ENCODE measurements around the gene EMC6. TPM values are rescaled to one million over a fixed set of nuclear protein-coding genes. Genes with fewer than 3 reads are reported as not detected.

EMC6 gene
- 15.3 and 18.8 TPM in 2 replicates for total RNA-seq

DNA sequence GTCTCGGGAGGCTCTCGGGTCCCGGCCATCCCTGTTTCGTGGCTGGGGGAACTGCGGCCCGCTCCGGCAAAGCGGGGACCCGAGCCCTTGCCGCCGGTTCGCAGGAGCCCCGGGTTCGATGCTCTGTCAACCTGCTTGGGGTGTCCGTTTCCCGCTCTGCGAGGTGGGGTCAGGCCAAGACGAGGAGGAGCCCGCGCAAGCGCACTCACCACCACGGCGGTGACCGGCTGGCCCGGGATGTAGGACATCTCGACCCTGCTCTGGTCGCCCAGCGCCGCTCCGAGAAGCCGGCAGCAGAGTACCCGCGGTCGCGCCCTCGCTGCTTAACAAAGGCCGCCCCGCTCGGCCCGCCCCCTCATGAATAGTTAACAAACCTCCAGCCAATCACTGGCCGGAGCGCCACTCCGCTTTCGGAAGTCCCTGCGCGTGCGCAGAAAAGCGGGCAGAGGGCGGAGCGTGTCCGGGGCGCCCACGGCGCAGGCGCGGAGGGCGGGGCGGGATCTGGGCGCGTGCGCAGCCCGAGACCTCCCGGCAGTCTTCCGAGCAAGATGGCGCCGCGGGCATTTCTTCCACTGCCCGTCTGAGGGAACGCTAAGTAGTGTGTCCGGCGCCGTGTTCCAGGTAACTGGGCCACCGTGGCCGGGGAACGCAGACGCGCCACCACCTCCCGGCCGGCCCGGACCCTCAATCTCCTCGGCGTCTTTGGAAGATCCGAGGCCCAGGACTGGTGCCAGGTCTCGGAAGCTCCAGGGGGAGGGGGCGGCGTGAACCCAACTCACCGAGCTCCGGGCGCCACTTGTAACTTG, at the start of gene EMC6, which contains the start of gene TAX1BP3:
Gene EMC6 (plus strand): TSS at position 534 of the 806 bp plus-strand sequence. CDS start 335 bp downstream, outside the sequence.
Gene TAX1BP3 (minus strand): TSS at position 300 of the 806 bp plus-strand sequence. CDS start 52 bp downstream, at position 248.
- DNase-seq (ENCODE audit: low read depth): peak; percentile 88

DNA sequence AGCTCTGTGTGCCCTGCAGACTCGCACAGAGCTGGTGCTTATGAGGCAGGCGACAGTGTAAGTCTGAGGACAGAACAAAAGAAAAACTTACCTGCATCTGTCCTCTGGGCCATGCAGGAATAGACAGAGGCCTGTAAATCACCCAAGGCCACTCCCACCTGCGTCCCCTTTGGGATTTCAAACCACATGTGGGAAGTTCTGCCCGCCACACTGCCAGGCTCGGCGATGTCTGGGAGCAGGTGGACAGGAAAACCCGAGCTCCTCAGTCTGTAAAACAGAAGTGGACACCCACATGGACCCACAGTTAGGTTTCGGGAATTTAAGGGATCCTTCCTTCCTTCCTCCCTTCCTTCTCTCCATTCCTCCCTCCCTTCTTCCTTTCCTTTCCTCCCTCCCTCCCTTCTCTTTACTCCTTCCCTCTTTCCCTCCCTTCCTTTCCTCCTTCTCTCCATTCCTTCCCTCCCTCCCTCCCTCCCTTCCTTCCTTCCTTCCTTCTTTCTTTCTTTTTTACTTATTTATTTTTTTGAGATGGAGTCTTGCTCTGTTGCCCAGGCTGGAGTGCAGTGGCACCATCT, 47.4 kb upstream of the EMC6 start:
- DNase-seq (ENCODE audit: low read depth): no peak

DNA sequence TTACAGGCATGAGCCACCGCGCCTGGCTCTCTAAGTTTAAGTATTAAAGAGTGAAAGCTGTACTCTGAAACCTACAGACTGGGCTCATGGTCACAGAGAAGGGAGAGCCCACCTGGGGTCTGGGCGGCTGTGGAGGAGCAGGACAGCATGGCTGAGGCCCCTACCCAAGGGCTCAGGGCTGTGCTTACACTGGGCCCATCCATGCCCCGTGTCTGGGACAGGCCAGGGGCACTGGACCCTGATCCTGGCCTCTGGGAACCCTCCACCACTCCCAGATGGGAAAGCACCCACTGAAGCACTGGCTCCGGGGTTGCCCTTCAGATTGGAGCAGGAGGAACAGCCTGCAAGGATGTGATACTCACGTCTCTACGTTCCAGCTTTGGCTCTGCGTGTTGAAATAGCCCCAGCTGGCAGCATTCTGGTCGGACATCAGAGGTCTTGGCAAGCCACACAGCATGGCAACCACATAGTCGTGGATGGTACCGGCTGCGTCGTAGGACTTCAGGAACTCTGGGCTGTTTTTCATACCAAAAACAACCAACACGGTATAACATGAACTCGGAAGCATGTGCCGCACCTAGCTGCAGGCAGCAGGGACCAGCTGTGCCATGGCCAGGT, 45.5 kb upstream of the EMC6 start:
- no peak for DNase-seq (ENCODE audit: low read depth)

DNA sequence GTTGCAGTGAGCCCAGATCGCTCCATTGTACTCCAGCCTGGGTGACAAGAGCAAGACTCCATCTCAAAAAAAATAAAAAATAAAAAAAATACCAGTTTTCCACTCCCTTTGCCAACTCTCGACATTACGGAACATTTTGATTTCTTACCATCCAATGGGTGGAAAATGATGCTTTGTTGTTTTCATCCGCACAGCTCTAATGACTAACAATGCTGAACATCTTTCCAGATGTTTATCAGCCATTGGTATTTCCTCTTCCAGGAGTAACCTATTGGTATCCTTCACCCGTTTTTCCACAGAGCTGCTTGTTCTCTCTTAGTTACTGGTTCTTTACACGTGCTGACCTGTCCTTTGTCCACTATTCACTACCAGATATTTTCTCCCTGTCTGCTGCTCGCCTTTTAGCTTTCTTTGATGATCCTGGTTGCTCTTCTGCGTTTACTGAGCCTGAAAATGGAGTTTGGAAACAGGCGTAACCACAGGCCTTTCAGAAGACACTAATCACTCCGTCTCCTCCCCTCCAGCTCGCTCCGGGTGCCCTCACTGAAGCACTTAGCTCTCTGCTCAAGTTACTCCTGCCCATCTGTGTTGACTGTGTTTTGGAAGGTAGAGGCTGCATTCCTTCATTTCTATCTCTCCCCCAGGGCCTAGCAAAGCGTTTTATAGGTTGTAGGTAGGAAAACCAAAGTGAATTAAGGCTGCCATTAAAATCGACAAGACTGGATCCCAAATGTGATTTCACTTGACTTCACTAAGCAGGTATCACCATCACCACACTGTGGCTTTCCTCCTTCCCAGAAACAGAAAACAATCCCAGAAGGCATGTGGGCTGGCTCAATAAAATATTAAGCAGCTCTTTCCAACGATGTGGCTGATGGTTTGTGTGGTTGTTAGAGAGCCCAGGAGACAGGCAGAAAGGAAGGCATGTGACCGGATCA, 41.5 kb upstream of the EMC6 start:
- DNase-seq (ENCODE audit: low read depth): no peak

DNA sequence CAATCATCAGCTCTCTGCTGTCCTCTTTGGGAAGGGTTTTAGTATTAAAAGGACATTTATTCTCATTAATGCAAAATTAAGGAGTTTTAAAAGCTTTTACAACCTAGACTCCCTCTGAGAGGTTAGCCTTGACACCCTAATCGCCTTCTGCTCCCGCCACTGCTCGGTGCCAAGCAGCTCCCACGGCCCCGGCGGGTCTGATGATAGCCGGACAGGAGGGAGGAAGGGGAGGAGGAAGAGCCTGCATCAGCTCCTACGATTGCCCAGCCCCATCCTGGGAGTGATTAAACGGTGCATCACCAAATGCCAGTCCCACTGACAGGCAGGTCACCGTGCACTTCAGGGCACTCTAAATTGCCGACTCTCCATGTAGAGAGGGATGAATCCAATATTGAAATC, 40.8 kb upstream of the EMC6 start:
- DNase-seq (ENCODE audit: low read depth): no peak

DNA sequence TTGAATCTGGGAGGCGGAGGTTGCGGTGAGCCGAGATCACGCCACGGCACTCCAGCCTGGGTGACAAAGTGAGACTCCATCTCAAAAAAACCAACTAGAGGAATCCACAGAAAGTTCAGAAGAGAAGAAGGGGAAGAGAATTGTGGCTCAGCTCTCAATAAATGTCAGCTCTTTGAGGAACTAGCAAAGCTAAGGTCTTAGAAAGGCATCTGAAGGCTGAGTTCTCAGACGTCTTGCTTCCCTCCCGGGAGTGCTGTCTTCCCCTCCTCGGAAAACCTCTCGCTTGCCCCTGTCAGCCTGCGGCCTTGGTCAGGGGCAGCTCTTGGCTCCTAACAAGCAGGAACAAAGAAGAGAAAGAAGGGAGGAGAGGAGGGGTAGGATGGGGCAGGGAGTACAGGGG, 37.8 kb upstream of the EMC6 start:
- no peak for DNase-seq (ENCODE audit: low read depth)

DNA sequence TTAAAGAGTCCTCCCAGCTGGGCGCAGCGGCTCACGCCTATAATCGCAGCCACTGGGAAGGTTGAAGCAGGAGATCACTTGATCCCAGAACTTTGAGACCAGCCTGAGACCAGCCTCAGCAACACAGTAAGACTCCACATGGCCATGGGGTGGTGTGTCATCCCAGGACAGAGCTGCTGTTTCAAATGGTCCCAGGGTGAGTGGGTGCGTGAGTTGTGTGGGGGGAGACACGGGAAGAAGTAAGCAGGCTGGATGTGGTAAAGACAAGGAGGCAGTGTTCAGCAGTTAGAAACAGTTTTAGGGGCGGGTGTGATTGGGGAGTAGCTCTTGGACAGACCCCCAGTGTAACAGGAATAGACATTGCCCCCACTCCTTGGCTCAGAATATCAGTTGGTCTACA, 36.3 kb upstream of the EMC6 start:
- no peak for DNase-seq (ENCODE audit: low read depth)

DNA sequence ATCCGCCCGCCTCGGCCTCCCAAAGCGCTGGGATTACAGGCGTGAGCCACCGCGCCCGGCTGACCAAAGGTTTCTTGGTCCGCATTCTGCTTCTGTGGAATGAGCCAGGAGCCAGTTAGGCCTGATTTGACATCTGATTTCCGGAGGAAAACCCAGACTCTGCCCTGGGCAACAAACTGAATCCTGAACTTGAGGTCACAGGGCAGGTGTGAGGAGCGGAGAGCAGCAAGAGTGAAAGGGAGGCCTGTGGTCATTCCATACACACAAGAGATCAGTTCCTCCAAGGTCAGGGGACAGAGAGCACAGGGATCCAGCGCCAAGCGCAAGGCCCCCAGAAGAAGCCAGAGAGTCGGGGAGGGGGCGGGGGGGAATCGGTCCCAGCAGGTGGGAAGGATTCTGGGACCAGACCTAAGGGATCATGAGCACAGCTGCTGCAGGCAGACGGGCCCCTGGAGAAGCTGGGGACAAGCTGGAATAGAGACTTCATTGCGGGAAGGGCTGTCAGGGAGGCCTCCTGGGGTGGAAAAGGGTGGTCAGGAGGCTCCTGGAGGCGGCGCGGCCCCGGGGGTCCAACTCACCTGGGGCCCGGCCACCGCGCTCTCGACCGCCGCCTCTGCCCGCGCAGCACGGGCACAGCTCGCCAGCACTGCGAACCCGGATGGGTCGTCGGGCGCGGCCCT, 33.0 kb upstream of the EMC6 start:
- DNase-seq (ENCODE audit: low read depth): peak; percentile 72

DNA sequence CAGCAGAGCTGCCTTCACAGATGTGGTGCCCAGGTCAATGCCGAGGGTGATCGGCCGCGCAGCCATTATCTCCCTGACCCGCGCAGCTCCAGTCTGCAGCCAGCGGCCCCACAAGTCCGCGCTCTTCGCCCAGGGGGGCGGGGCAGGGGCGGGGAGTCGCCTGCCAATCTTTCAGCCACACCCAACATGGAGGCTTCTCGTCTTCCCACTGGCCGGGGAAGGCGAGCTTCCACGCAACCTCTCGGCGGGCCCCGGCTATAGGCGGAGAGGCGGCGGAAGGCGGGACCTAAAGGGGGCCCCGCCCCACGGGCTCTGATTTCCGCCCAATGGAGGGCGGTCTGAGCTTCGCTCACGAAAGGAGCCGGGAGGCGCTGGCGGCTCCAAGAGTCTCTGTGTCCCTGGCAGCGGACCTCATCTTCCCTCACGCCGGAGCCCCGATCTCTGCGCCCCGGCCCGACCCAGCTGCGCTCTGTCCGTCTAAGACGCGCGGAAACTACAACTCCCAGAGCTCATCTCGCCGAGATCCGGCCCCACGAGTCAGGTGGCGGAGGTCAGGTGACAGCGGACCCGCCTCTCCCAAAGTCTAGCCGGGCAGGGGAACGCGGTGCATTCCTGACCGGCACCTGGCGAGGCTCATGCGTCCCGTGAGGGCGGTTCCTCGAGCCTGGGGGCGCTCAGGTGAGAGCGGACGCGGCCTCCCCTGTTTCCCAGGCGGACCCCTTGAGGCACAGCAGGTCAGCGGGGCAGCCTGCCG, 32.3 kb upstream of the EMC6 start, which contains the start of the genes CTNS and SHPK:
Gene CTNS (plus strand): TSS at position 607 of the 754 bp plus-strand sequence. CDS start 3,447 bp downstream, outside the sequence.
Gene SHPK (minus strand): TSS at position 97 of the 754 bp plus-strand sequence. CDS start 31 bp downstream, at position 66.
- peak; percentile 90 for DNase-seq (ENCODE audit: low read depth)

DNA sequence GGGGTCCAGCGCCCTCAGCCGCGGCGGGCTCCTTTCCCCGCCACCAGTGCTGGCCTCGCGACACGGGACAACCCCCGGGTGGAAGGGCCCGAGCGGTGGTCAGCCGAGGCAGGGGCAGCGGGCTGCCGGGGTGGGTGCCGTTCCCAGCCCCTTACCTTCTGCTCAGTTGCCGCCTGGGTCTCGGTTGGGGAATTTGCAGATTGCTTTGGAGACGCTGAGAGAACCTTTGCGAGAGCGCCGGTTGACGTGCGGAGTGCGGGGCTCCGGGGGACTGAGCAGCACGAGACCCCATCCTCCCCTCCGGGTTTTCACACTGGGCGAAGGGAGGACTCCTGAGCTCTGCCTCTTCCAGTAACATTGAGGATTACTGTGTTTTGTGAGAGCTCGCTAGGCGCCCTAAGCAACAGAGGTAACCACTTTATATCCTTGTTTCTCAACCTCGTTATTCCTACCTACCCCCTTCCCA, 31.7 kb upstream of the EMC6 start:
- DNase-seq (ENCODE audit: low read depth): no peak

DNA sequence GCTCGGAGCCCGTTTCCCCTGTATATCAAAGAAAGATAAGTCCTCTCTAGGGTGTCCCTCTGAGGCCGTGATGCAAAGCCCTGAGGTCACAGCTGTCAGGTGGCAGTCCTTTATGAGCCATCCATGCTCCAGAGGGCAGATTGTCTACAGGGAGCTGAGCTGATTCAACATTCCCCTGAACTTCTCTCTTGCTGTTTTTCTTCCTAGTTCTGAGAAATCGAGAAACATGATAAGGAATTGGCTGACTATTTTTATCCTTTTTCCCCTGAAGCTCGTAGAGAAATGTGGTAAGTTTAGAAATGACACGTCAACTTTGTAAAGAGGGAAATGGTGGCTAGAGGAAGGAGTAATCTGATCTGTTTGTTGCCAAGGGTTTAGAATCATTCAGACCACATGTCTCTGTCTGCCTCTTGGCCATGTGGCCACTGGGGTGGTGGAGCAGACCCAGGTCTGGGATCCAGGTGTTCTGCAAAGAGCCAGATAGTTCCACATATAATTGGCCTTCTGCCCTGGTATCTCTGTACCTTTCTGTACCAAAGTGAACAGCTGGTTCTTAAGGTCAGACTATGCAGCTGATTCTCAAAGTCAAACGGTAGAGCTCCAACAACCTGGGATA, 28.5 kb upstream of the EMC6 start:
- DNase-seq (ENCODE audit: low read depth): no peak

DNA sequence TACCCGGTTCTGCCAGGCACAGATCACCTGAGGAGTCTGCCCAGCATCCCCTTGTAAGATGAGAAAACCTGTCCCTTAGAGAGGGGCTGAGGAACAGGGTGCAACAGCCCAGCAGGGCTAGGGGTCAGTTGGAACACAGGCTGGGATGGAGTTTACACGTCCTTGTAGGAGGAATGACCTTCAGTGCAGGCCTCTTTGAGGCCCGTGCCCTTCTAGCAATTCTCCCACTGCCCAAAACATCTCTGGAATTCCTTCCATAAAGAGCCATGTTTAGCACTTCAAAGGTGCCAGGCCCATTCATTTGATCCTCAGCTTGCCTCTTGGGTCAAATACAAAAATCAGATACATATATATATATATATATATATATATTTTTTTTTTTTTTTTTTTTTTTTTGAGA, 27.6 kb upstream of the EMC6 start:
- no peak for DNase-seq (ENCODE audit: low read depth)

DNA sequence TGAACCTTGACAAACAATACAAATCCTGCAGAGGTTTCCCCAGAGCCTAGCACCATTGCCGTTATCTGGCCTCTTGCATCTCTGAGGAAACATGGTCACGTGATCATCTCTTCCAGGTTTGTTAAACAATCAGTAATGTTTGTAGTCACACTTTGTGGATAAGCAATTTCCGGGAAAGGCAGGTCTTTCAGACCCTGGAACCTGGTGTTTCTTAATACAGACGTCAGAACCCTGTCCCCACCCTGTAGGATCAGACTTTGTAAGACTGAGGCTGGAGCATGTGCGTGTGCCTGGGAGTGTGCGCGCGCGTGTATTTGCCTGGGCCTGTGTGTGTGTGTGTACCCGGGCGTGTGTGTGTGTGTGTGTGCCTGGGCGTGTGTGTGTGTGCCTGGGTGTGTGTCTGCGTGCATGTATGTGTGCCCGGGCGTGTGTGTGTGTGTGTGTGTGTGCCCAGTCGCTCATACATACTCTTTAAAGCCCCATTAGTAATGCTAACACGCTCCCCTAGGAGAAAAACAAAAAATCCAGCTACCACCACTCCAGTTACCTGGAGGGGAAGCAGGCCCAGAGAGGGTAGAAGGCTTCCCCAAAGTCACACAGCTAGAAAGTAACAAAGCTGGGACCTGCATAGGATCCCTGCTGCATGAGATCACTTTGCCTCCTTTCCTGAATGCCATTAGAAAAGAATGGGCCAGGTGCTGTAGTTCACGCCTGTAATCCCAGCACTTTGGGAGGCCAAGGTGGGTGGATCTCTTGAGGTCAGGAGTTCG, 26.7 kb upstream of the EMC6 start:
- peak; percentile 28 for DNase-seq (ENCODE audit: low read depth)

DNA sequence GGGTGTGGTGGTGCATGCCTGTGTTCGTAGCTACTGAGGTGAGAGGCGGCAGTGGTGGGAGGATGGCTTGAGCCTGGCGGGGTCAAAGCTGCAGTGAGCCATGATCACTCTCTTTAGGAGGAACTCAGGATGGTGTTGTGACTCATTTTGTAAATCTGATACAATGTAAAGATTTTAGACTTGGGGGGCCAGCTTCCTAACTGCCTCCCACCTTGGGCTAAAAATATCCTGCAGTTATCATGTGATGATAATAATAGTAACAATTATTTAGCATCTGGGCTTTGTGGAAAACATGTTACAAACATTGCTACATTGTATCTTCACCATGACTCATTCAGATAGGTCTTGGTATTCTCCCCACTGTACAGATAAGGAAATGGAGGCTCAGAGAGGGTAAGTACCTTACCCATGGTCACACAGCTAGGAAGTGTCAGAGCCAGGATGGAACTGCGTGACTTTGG, 24.7 kb upstream of the EMC6 start:
- DNase-seq (ENCODE audit: low read depth): no peak

DNA sequence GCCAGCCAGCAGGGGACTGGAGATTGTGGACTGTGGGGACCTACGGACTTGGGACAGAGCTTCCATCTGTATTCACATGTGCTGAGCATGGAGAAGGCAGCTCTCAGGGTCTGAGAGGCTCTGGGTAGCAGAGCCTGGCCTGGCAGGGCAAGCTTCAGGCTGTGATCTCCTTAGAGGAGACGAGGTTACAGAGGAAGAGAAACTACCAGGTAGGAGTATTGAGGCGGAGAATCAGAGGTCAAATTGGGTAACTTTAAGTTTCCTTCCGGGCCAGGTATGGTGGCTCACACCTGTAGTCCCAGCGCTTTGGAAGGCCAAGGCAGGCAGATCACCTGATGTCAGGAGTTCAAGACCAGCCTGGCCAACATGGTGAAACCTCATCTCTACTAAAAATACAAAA, 23.3 kb upstream of the EMC6 start:
- DNase-seq (ENCODE audit: low read depth): no peak

DNA sequence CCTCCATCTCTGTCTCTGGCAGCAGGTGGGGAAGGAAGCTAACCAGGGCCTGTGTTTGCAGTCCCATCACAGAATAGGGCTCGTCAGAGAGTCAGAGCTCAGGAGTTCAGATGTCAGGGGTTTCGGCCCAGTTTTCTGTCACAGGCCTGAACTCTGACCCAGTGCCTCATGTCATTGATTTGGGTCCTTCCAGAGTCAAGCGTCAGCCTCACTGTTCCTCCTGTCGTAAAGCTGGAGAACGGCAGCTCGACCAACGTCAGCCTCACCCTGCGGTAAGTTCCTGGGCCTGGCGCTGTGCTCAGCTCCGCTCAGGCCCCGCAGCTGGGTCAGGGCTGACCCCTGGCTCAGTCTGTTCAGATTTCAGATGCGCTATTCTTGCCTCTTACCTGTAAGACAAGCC, 21.4 kb upstream of the EMC6 start:
- DNase-seq (ENCODE audit: low read depth): no peak

DNA sequence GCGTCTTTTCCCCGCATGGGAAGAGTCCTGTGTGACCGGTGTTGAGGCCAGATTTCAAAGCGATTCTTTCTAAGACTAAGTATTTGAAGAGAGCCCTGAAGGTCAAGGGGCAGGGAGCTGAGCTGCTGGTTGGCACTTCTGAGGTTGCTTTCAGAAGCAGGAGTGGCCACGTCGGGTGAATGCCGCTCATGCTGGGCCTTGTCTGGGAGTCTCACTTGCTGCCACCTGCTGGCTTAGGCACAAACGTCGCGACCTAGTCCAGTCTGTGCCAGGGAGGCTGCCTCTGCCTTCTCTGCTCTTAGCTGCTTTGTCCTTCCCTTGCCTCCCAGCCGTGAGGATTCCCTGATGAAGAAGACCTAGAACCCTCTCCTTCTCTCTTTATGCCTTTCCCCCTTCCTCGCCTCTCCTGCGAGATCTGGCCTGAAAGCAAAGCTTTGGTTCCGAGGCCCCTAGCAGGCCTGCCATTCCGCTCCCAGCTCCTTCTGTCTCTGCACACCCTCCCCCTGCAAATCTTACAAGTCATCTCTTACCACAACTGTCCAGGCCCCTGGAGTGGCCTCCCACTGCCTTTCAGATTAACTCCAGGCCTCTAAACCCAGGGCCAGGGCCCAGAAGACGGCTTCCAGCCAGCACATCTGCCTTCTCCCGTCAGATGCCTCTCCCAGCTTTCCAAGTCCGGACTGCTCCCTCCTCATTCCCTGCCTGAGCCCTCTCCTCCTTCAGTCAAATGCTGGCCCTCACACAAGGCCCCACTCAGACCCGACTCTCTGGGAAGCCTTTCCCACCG, 20.6 kb upstream of the EMC6 start:
- DNase-seq (ENCODE audit: low read depth): peak; percentile 46

DNA sequence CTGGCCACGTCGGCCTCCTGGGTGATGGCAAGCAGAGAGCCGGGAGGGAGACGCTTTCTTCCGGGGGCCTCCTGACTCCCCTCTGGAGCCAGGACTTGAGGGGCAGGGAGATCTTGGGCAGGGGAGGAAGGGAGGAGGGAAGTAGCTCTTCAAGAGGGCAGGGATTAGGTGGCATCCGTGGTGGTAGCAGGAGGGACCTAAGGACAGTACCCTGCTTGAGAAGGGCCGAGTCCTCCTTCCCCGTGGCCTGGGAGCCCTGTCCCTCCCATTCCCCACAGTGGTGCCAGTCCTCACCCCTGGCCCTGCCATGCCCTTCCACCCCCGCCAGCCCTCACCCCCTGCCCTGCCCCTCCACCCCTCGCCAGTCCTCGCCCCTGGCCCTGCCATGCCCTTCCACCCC, 12.8 kb upstream of the EMC6 start:
- no peak for DNase-seq (ENCODE audit: low read depth)

Measured in renal cortical epithelial cell (primary cell).